ENCODE results near the gene TMEM97. TPM values are rescaled to one million over a fixed set of nuclear protein-coding genes. Genes with fewer than 3 reads are reported as not detected.

The TMEM97 gene
- total RNA-seq, 2 donors from 2014 or later = 72.1 to 80.7 TPM

DNA sequence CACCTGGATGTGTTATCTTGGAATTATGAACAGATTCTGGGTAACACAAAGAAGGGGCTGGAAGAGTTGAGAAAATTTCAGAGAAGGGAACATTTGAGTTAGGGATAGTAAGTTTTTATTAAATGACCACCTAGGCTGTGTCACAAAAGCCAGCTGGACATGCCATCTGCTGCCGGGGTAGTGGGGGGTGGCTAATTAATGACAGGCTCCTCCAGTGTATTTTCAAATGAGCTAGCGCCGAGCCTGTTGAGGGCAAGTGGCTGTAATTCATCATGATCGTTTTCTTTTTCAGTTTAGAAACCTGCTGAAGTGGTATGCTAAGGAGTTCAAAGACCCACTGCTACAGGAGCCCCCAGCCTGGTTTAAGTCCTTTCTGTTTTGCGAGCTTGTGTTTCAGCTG, 6.2 kb downstream of the TMEM97 start:
- H3K4me3 Mint-ChIP-seq = no peak overlapping the region
- H3K9ac ChIP-seq (ENCODE audit: extremely low read depth, low read length, poor library complexity, severe bottlenecking) = no peak overlapping the region
- H3K4me1 ChIP-seq (ENCODE audit: control insufficient read depth, insufficient read depth, low read length) = peaks cover 16% of the 10 kb centered on the region
- peaks cover 44% of the 10 kb centered on the region for H3K36me3 ChIP-seq (ENCODE audit: control insufficient read depth, insufficient read depth, low read length)
- no peaks in the 10 kb centered on the region for H3K9me3 Mint-ChIP-seq
- H3K36me3 Mint-ChIP-seq (ENCODE audit: low read depth) = peaks cover 54% of the 10 kb centered on the region
- TF ChIP-seq, protein P1, sequence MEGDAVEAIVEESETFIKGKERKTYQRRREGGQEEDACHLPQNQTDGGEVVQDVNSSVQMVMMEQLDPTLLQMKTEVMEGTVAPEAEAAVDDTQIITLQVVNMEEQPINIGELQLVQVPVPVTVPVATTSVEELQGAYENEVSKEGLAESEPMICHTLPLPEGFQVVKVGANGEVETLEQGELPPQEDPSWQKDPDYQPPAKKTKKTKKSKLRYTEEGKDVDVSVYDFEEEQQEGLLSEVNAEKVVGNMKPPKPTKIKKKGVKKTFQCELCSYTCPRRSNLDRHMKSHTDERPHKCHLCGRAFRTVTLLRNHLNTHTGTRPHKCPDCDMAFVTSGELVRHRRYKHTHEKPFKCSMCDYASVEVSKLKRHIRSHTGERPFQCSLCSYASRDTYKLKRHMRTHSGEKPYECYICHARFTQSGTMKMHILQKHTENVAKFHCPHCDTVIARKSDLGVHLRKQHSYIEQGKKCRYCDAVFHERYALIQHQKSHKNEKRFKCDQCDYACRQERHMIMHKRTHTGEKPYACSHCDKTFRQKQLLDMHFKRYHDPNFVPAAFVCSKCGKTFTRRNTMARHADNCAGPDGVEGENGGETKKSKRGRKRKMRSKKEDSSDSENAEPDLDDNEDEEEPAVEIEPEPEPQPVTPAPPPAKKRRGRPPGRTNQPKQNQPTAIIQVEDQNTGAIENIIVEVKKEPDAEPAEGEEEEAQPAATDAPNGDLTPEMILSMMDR (conservative IDR thresholded peaks at IDR 0.05) = no peak
- peak overlapping the region; percentile 43 for H3K27ac ChIP-seq (ENCODE audit: low read depth, low read length)
- no peaks in the 10 kb centered on the region for H3K27me3 ChIP-seq (ENCODE audit: control insufficient read depth, insufficient read depth, low read length, poor library complexity, severe bottlenecking)
- no peaks in the 10 kb centered on the region for H3K27me3 Mint-ChIP-seq (ENCODE audit: insufficient read depth)
- peak; percentile 23 for DNase-seq
- H3K27ac Mint-ChIP-seq = peak overlapping the region; percentile 46
- no peaks in the 10 kb centered on the region for H3K9me3 ChIP-seq (ENCODE audit: control insufficient read depth, low read length)
- H3K4me1 Mint-ChIP-seq = peaks cover 41% of the 10 kb centered on the region
- WGBS, 2 experiments (ENCODE audit: insufficient coverage in 1 of 2, insufficient read length in 1 of 2) = 89 to 90% methylated on average over 5 of the region's 5 CpGs
- peak overlapping the region; percentile 57 for H3K4me3 ChIP-seq (ENCODE audit: low read length)

GRCh38 chr17:28326114-28326513, 7.1 kb downstream of the TMEM97 start:
- no peak overlapping the region for H3K27ac ChIP-seq (ENCODE audit: low read depth, low read length)
- no peaks in the 10 kb centered on the region for H3K27me3 ChIP-seq (ENCODE audit: control insufficient read depth, insufficient read depth, low read length, poor library complexity, severe bottlenecking)
- H3K36me3 Mint-ChIP-seq (ENCODE audit: low read depth) = peaks cover 48% of the 10 kb centered on the region
- H3K4me1 ChIP-seq (ENCODE audit: control insufficient read depth, insufficient read depth, low read length) = peaks cover 16% of the 10 kb centered on the region
- H3K36me3 ChIP-seq (ENCODE audit: control insufficient read depth, insufficient read depth, low read length) = peaks cover 44% of the 10 kb centered on the region
- TF ChIP-seq, protein P1 (conservative IDR thresholded peaks at IDR 0.05) = no peak
- peak overlapping the region; percentile 52 for H3K27ac Mint-ChIP-seq
- no peaks in the 10 kb centered on the region for H3K9me3 Mint-ChIP-seq
- H3K4me3 ChIP-seq (ENCODE audit: low read length) = no peak overlapping the region
- peaks cover 32% of the 10 kb centered on the region for H3K4me1 Mint-ChIP-seq
- H3K9ac ChIP-seq (ENCODE audit: extremely low read depth, low read length, poor library complexity, severe bottlenecking) = no peak overlapping the region
- H3K4me3 Mint-ChIP-seq = no peak overlapping the region
- 93 to 100% methylated on average over 1 to 7 of the region's 7 CpGs for WGBS, 2 experiments (ENCODE audit: insufficient coverage in 1 of 2, insufficient read length in 1 of 2)
- peak; percentile 26 for DNase-seq
- no peaks in the 10 kb centered on the region for H3K9me3 ChIP-seq (ENCODE audit: control insufficient read depth, low read length)
- H3K27me3 Mint-ChIP-seq (ENCODE audit: insufficient read depth) = no peaks in the 10 kb centered on the region

DNA sequence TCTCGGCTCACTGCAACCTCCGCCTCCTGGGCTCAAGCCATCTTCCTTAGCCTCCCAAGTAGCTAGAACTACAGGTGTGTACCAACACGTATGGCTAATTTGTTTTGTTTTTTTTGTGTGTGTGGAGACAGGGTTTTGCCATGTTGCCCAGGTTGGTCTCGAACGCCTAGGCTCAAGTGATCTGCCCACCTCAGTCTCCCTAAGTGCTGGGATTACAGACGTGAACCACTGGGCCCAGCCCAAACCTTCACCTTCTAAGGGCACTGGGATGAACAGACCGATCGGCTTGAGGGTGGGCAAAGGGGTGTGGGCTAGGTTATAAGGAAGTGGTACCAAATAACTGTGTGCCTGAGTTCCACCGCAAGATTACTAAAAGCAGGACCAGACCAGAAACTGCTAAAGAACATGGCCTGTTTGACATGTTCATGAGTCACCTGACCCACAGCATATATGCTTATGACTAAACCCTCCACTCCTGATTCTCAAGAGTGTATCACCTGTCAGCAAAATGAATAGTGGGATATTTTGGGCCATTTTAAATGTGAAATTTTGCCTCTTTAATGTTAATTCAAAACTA, 8.1 kb downstream of the TMEM97 start:
- H3K4me3 ChIP-seq (ENCODE audit: low read length) = no peak overlapping the region
- Mint-ChIP-seq H3K36me3 (ENCODE audit: low read depth) (peaks cover 45% of the 10 kb centered on the region), H3K4me3 (no peak overlapping the region), H3K27me3 (ENCODE audit: insufficient read depth) (no peaks in the 10 kb centered on the region), H3K27ac (no peak overlapping the region), H3K9me3 (no peaks in the 10 kb centered on the region), H3K4me1 (peaks cover 24% of the 10 kb centered on the region)
- peaks cover 44% of the 10 kb centered on the region for H3K36me3 ChIP-seq (ENCODE audit: control insufficient read depth, insufficient read depth, low read length)
- H3K4me1 ChIP-seq (ENCODE audit: control insufficient read depth, insufficient read depth, low read length) = peaks cover 16% of the 10 kb centered on the region
- H3K27ac ChIP-seq (ENCODE audit: low read depth, low read length) = no peak overlapping the region
- H3K9ac ChIP-seq (ENCODE audit: extremely low read depth, low read length, poor library complexity, severe bottlenecking) = no peak overlapping the region
- H3K9me3 ChIP-seq (ENCODE audit: control insufficient read depth, low read length) = no peaks in the 10 kb centered on the region
- DNase-seq = peak; percentile 18
- WGBS, 2 experiments (ENCODE audit: insufficient coverage in 1 of 2, insufficient read length in 1 of 2) = 95 to 98% methylated on average over 8 of the region's 9 CpGs
- H3K27me3 ChIP-seq (ENCODE audit: control insufficient read depth, insufficient read depth, low read length, poor library complexity, severe bottlenecking) = no peaks in the 10 kb centered on the region
- TF ChIP-seq, protein P1 (conservative IDR thresholded peaks at IDR 0.05) = no peak
